Caco-2 (cell line): Measurements from ENCODE around the gene SMR3A. TPM values are rescaled to one million over a fixed set of nuclear protein-coding genes. Genes with fewer than 3 reads are reported as not detected.

ENCODE experiments used
- BruUV-seq: library from RNA; stranded (reverse); fragments of 400-500 nt; replicated peaks from 2 replicates; lab custom pipeline; 2021; lab: Mats Ljungman, UMichigan
- CTCF ChIA-PET: fragments of 300-600 bp; sonication (Branson Sonifier 250); formaldehyde crosslinking; loops from one replicate; lab custom pipeline; 2022; ENCODE audit warnings: antibody characterized with exemption; lab: Charles Lee
- POLR2A ChIA-PET: fragments of 300-600 bp; sonication (Branson Sonifier 250); formaldehyde crosslinking; loops from one replicate; lab custom pipeline; 2022; ENCODE audit warnings: antibody characterized with exemption; lab: Charles Lee
- DNase-seq, 2 experiments: peaks; one replicate each; pipeline versions ENCODE4 v3.0.0 to v3.0.0-alpha.2; 2020 to 2022
- H3K27me3 ChIP-seq: replicated peaks from 2 replicates; pipeline ENCODE4 v1.6.0; 2011; ENCODE audit warnings: low read length; ENCODE audit not compliant: control insufficient read depth, insufficient read depth
- H3K36me3 ChIP-seq: 2 replicates; pipeline ENCODE4 v1.5.1; 2011; ENCODE audit warnings: low read length; ENCODE audit not compliant: control insufficient read depth, insufficient read depth
- H3K4me1 ChIP-seq: fragments of 250-450 bp; sonication (Bioruptor Pico); 2 replicates; pipeline ENCODE4 v1.5.1; 2020; ENCODE audit warnings: mild to moderate bottlenecking
- H3K4me3 ChIP-seq: 2 replicates; pipeline ENCODE4 v1.5.1; 2011; ENCODE audit warnings: low read depth, mild to moderate bottlenecking, control low read depth, low read length
- H3K9me3 ChIP-seq: fragments of 250-450 bp; sonication (Bioruptor Pico); 2 replicates; pipeline ENCODE4 v1.5.1; 2020; ENCODE audit warnings: mild to moderate bottlenecking, moderate library complexity
- H3K27ac Mint-ChIP-seq: one replicate; pipeline ENCODE4 v1.8.0; 2022; ENCODE audit warnings: mixed read lengths; ENCODE audit not compliant: unreplicated experiment
- H3K27me3 Mint-ChIP-seq: one replicate; pipeline ENCODE4 v1.8.0; 2022; ENCODE audit warnings: mixed read lengths; ENCODE audit not compliant: insufficient read depth, unreplicated experiment
- H3K36me3 Mint-ChIP-seq: one replicate; pipeline ENCODE4 v1.8.0; 2022; ENCODE audit warnings: mild to moderate bottlenecking, mixed read lengths; ENCODE audit not compliant: insufficient read depth, unreplicated experiment
- H3K4me1 Mint-ChIP-seq: one replicate; pipeline ENCODE4 v1.8.0; 2022; ENCODE audit warnings: low read depth, mixed read lengths; ENCODE audit not compliant: unreplicated experiment
- H3K4me3 Mint-ChIP-seq: one replicate; pipeline ENCODE4 v1.8.0; 2022; ENCODE audit warnings: mild to moderate bottlenecking, moderate library complexity, mixed read lengths; ENCODE audit not compliant: unreplicated experiment
- H3K9me3 Mint-ChIP-seq: one replicate; pipeline ENCODE4 v1.8.0; 2022; ENCODE audit warnings: mixed read lengths; ENCODE audit not compliant: unreplicated experiment
- CTCF ChIP-seq, 2 experiments: fragments of 200-600 bp in 1 of 2; IDR thresholded peaks; 1 replicate in 1 of 2; 2 replicates in 1 of 2; pipeline versions ENCODE4 v1.5.1 to v1.8.0; 2011 to 2022; ENCODE audit warnings: antibody characterized with exemption in 1 of 2, control low read depth in 1 of 2, inconsistent platforms in 1 of 2, low read depth in 1 of 2, low read length in 1 of 2, mild to moderate bottlenecking in 1 of 2, moderate library complexity in 1 of 2; ENCODE audit not compliant: insufficient read depth in 1 of 2, severe bottlenecking in 1 of 2, unreplicated experiment in 1 of 2
- intact Hi-C: fragments of 100-400 bp; cut with micrococcal nuclease; formaldehyde crosslinking; loops from one replicate; pipeline ENCODE4 v1.10.0; 2022; ENCODE audit not compliant: unreplicated experiment
- total RNA-seq: library from RNA; stranded (reverse); gene quantifications from 2 replicates; pipeline ENCODE4 v1.2.3, GENCODE V29; 2022

Gene SMR3A
- total RNA-seq, 1 experiment from 2014 or later, result not detected

- H3K4me1 Mint-ChIP-seq, result no peaks in the 10 kb centered on the region
- no peak overlapping the region for H3K4me3 Mint-ChIP-seq
- no peaks in the 10 kb centered on the region for H3K4me1 ChIP-seq
- CTCF ChIA-PET, result no interaction called here
- BruUV-seq, result no TSS peak
- H3K27ac Mint-ChIP-seq, result no peak overlapping the region
- H3K9me3 ChIP-seq, result no peaks in the 10 kb centered on the region
- no peaks in the 10 kb centered on the region for H3K36me3 Mint-ChIP-seq
- intact Hi-C loops, result no loop called here
- H3K9me3 Mint-ChIP-seq, result no peaks in the 10 kb centered on the region
- no peak overlapping the region for H3K4me3 ChIP-seq
- DNase-seq, result no peak
- TF ChIP-seq CTCF (IDR thresholded peaks at IDR 0.05; ENCODE audit: insufficient read depth in 1 of 2, low read depth in 1 of 2, low read length in 1 of 2, severe bottlenecking in 1 of 2, unreplicated experiment in 1 of 2), result no peak
- no peaks in the 10 kb centered on the region for H3K36me3 ChIP-seq
- POLR2A ChIA-PET, result no interaction called here
- no peaks in the 10 kb centered on the region for H3K27me3 Mint-ChIP-seq
- H3K27me3 ChIP-seq, result no peaks in the 10 kb centered on the region
Measured at GRCh38 chr4:70364002-70364401, 3.4 kb downstream of the SMR3A start.

- no TSS peak for BruUV-seq
- Mint-ChIP-seq H3K9me3 (no peaks in the 10 kb centered on the region), H3K4me3 (no peak overlapping the region), H3K4me1 (no peaks in the 10 kb centered on the region), H3K36me3 (no peaks in the 10 kb centered on the region), H3K27ac (no peak overlapping the region), H3K27me3 (no peaks in the 10 kb centered on the region)
- H3K27me3 ChIP-seq, result no peaks in the 10 kb centered on the region
- TF ChIP-seq CTCF (IDR thresholded peaks at IDR 0.05; ENCODE audit: insufficient read depth in 1 of 2, low read depth in 1 of 2, low read length in 1 of 2, severe bottlenecking in 1 of 2, unreplicated experiment in 1 of 2), result no peak
- no peaks in the 10 kb centered on the region for H3K9me3 ChIP-seq
- ChIA-PET CTCF (no interaction called here), POLR2A (no interaction called here)
- H3K4me1 ChIP-seq, result no peaks in the 10 kb centered on the region
- DNase-seq, result no peak
- H3K4me3 ChIP-seq, result no peak overlapping the region
- intact Hi-C loops, result no loop called here
- H3K36me3 ChIP-seq, result no peaks in the 10 kb centered on the region
Measured at GRCh38 chr4:70365479-70365878, 4.9 kb downstream of the SMR3A start.

- ChIA-PET CTCF (no interaction called here), POLR2A (no interaction called here)
- TF ChIP-seq CTCF (IDR thresholded peaks at IDR 0.05; ENCODE audit: insufficient read depth in 1 of 2, low read depth in 1 of 2, low read length in 1 of 2, severe bottlenecking in 1 of 2, unreplicated experiment in 1 of 2), result no peak
- Mint-ChIP-seq H3K27ac (no peak overlapping the region), H3K4me3 (no peak overlapping the region), H3K9me3 (no peaks in the 10 kb centered on the region), H3K36me3 (no peaks in the 10 kb centered on the region), H3K27me3 (no peaks in the 10 kb centered on the region), H3K4me1 (no peaks in the 10 kb centered on the region)
- Histone ChIP-seq H3K27me3 (no peaks in the 10 kb centered on the region), H3K4me1 (no peaks in the 10 kb centered on the region), H3K36me3 (no peaks in the 10 kb centered on the region), H3K4me3 (no peak overlapping the region), H3K9me3 (no peaks in the 10 kb centered on the region)
- intact Hi-C loops, result no loop called here
- no peak for DNase-seq
- BruUV-seq, result no TSS peak
Measured at GRCh38 chr4:70367813-70368212, 7.3 kb downstream of the SMR3A start.
